ENCODE measurements around the gene PCDH9. TPM values are rescaled to one million over a fixed set of nuclear protein-coding genes. Genes with fewer than 3 reads are reported as not detected.

The PCDH9 gene
- total and polyA plus RNA-seq, 2 of the 4 experiments (the other 2 are of a cell fraction), result 2.2 to 10.2 TPM

DNA sequence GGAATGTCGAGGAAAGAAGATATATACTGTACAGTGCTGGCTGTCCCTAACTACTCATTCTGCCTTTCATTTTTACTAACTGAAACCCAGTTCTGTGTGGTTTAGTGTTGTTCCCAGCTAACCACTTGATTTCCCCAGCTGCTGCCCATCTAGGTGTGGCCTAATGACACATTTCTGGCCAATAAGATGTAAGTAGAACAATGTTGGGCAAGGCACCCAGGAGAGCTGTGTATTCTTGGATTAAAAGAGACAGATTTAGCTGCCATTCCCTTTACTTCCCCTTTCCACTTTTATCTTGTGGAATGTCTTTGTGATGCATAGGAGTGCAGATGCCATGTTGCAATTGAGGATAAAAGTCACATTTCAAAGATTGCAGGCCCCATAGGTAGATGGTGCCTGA is 28.3 kb upstream of the PCDH9 start:
- Histone ChIP-seq H3K4me2 (ENCODE audit: low read depth, low read length) (no peak overlapping the region), H4K8ac (ENCODE audit: low read depth in 2 of 2, low read length in 2 of 2) (no peak overlapping the region), H3K79me1 (ENCODE audit: low read depth in 1 of 2, low read length in 2 of 2) (no peaks in the 10 kb centered on the region), H2BK5ac (ENCODE audit: low read depth, low read length, poor library complexity, severe bottlenecking) (no peak overlapping the region), H3K18ac (ENCODE audit: low read depth, low read length) (no peak overlapping the region), H3K9ac (ENCODE audit: low read depth, low read length) (no peak overlapping the region), H4K91ac (ENCODE audit: insufficient read depth, low read depth, low read length) (no peak overlapping the region), H2BK120ac (ENCODE audit: low read depth, low read length) (no peak overlapping the region), H2AK9ac (replicated peaks; ENCODE audit: low read depth, low read length, poor library complexity) (no peak overlapping the region), H3K9me3 (ENCODE audit: control insufficient read depth, insufficient read depth, low read length) (no peaks in the 10 kb centered on the region), H3K27ac (ENCODE audit: insufficient read depth, low read length) (no peak overlapping the region), H3K4me1 (ENCODE audit: control insufficient read depth, insufficient read depth, low read length) (no peaks in the 10 kb centered on the region), H2AK5ac (ENCODE audit: low read depth, low read length) (no peak overlapping the region), H3K56ac (ENCODE audit: extremely low read depth, insufficient read depth, low read length) (no peak overlapping the region), H3K4ac (ENCODE audit: low read depth, low read length) (no peak overlapping the region), H4K20me1 (ENCODE audit: insufficient read depth, low read length) (no peaks in the 10 kb centered on the region), H2BK20ac (ENCODE audit: low read depth, low read length) (no peak overlapping the region), H2BK15ac (ENCODE audit: low read depth, low read length) (no peak overlapping the region), H3K4me3 (ENCODE audit: insufficient read depth, low read depth, low read length) (no peak overlapping the region), H3K23ac (ENCODE audit: low read depth, low read length) (no peak overlapping the region), H3K27me3 (ENCODE audit: control insufficient read depth, insufficient read depth, low read length) (no peaks in the 10 kb centered on the region), H3K14ac (replicated peaks; ENCODE audit: low read depth, low read length) (no peak overlapping the region), H3K9me1 (ENCODE audit: insufficient read depth, low read length) (no peaks in the 10 kb centered on the region), H2AFZ (replicated peaks; ENCODE audit: low read length, poor library complexity) (no peak overlapping the region), H3K36me3 (ENCODE audit: control insufficient read depth, insufficient read depth, low read length) (no peaks in the 10 kb centered on the region), H4K5ac (ENCODE audit: low read depth, low read length) (no peak overlapping the region)
- in situ Hi-C loops (cut with MboI; ENCODE audit: low sequenced_read_pairs), result no loop called here
- DNase-seq (no peak), ATAC-seq (ENCODE audit: low read depth) (no peak)
- no CpG with 5 or more reads among the region's 1 CpG for WGBS, 2 experiments (ENCODE audit: extremely low coverage in 2 of 2, insufficient read length in 1 of 2)
- dilution Hi-C loops (cut with HindIII; ENCODE audit: low sequenced_read_pairs, unreplicated experiment), result no loop called here
- POLR2A ChIA-PET (ENCODE audit: unreplicated experiment), result no interaction called here
- no TSS peak for BruUV-seq (replicated peaks)
- TF ChIP-seq POLR2A (IDR thresholded peaks at IDR 0.05; ENCODE audit: low read depth, low read length), result no peak
- TF ChIP-seq CHD1 (IDR thresholded peaks at IDR 0.05; ENCODE audit: low read depth, low read length), result no peak
- no peak for TF ChIP-seq FOS (IDR thresholded peaks at IDR 0.05; ENCODE audit: low read depth, low read length)
- TF ChIP-seq RFX5 (IDR thresholded peaks at IDR 0.05; ENCODE audit: low read depth, low read length), result no peak
- no peak for TF ChIP-seq MXI1 (IDR thresholded peaks at IDR 0.05; ENCODE audit: borderline replicate concordance, low read depth, low read length)
- no peak for TF ChIP-seq RCOR1 (IDR thresholded peaks at IDR 0.05; ENCODE audit: insufficient replicate concordance, low read length)
- TF ChIP-seq, protein P1, sequence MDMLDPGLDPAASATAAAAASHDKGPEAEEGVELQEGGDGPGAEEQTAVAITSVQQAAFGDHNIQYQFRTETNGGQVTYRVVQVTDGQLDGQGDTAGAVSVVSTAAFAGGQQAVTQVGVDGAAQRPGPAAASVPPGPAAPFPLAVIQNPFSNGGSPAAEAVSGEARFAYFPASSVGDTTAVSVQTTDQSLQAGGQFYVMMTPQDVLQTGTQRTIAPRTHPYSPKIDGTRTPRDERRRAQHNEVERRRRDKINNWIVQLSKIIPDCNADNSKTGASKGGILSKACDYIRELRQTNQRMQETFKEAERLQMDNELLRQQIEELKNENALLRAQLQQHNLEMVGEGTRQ (IDR thresholded peaks at IDR 0.05; ENCODE audit: low read depth, low read length), result no peak
- no peak for TF ChIP-seq RAD21 (IDR thresholded peaks at IDR 0.05; ENCODE audit: low read length)
- TF ChIP-seq CEBPB (IDR thresholded peaks at IDR 0.05; ENCODE audit: low read depth, low read length), result no peak
- no peak for TF ChIP-seq NFE2L2 (IDR thresholded peaks at IDR 0.05; ENCODE audit: low read depth, low read length)
- TF ChIP-seq, protein P2, sequence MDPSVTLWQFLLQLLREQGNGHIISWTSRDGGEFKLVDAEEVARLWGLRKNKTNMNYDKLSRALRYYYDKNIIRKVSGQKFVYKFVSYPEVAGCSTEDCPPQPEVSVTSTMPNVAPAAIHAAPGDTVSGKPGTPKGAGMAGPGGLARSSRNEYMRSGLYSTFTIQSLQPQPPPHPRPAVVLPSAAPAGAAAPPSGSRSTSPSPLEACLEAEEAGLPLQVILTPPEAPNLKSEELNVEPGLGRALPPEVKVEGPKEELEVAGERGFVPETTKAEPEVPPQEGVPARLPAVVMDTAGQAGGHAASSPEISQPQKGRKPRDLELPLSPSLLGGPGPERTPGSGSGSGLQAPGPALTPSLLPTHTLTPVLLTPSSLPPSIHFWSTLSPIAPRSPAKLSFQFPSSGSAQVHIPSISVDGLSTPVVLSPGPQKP (IDR thresholded peaks at IDR 0.05; ENCODE audit: borderline replicate concordance, low read depth, low read length), result no peak
- intact Hi-C loops (cut with micrococcal nuclease), result no loop called here
- CTCF ChIA-PET, result no interaction called here

Data from IMR-90 (cell line).